Measurements from ENCODE around the gene APOO.
"Not testable (repeated sequence)": the region's sequence is repeated elsewhere in the genome, so short reads cannot be mapped to it uniquely, and the experiment has no call there.

APOO gene

GRCh38 chrX:23902419-23902818 is 5.3 kb downstream of the APOO start:
- DNase-seq (ENCODE audit: low read depth in 2 of 2) = no peak

GRCh38 chrX:23901805-23902204 is 5.9 kb downstream of the APOO start:
- peak in 1 of 2 donors; percentile 4 for DNase-seq (ENCODE audit: low read depth in 2 of 2)

GRCh38 chrX:23901060-23901459 is 6.7 kb downstream of the APOO start:
- no peak for DNase-seq (ENCODE audit: low read depth in 2 of 2)

DNA sequence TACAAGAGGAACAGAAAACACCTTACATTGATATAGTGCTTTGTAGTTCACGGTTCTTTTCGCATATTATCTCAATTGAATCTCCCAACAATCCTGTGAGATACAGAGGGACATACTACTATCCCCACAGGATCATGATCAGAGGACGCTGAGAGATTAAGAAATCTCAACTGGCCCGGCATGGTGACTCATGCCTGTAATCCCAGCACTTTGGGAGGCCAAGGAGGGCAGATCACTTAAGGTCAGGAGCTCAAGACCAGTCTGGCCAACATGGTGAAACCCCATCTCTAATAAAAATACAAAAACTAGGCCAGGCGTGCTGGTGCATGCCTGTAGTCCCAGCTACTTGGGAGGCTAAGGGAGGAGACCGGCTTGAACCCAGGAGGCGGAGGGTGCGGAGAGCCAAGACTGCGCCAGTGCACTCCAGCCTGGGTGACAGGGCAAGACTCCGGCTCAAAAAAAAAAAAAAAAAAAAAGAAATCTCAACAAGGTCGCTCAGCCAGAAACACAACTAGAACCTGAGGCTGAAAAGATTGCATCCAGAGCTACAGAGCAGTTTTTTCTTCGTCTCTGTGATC is 7.4 kb downstream of the APOO start:
- no peak for DNase-seq (ENCODE audit: low read depth in 2 of 2)

- no peak for DNase-seq (ENCODE audit: low read depth in 2 of 2)
Measured at GRCh38 chrX:23898412-23898959, 9.3 kb downstream of the APOO start.

- DNase-seq (ENCODE audit: low read depth in 2 of 2) = no peak
Measured at GRCh38 chrX:23896981-23897380, 10.8 kb downstream of the APOO start.

GRCh38 chrX:23896539-23896938 is 11.2 kb downstream of the APOO start:
- not testable (repeated sequence) for DNase-seq (ENCODE audit: low read depth in 2 of 2)

GRCh38 chrX:23894993-23895392 is 12.7 kb downstream of the APOO start:
- not testable (repeated sequence) for DNase-seq (ENCODE audit: low read depth in 2 of 2)

DNA sequence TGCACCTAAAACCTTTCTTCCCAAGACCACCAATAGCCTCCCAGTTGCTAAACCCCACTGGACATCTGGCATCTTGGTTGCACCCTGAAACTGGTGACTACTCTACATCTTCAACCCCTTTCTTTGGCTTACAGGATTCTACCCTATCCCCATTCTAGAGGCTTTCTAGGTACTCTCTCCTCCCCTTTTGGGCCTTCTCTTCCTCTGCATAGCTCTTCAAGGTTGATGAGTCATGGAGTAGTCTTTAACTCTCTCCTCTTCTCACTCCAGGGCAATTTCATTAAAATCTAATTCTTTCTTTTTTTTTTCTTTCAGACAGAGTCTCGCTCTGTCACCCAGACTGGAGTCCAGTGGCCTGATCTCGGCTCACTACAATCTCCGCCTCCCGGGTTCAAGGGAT is 16.8 kb downstream of the APOO start:
- DNase-seq (ENCODE audit: low read depth in 2 of 2) = no peak

- DNase-seq (ENCODE audit: low read depth in 2 of 2) = no peak
Measured at GRCh38 chrX:23888887-23889501, 18.7 kb downstream of the APOO start.

DNA sequence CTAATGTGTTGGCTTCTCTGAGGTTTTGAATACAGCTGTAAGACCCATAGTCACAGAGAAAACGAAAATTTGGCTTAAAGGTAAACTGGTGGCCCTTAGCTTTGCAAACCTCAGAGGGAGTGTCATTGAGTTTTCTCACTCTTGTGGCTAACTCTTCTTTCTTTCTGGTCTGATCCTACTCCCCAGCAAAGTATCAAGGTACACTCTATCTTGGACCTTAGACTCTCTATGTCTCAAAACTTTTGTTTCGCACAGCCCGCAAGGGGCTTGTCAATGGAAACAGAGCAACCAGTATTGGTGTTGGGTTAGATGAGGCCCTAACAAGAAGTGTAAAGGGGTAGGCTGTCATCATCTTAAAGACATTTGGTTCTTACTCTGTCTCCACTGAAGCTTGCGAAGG is 19.8 kb downstream of the APOO start:
- DNase-seq (ENCODE audit: low read depth in 2 of 2) = no peak

DNA sequence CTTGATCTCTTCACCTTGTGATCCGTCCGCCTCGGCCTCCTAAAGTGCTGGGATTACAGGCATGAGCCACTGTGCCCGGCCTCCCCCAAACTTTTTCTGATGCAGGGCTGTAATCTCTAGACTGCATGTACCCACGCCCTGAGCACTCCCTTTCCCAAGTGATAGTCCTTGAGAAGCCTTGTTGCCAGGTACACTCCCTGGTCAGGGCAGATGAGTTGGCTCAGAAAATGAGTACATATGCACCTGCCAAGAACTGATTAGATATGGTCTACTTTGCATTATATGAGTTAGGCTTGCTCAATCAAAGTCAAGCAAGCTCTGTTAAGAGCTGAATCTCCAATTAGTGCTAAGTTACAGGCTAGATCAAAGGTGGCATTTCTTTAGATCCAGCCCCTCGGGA is 20.3 kb downstream of the APOO start:
- no peak for DNase-seq (ENCODE audit: low read depth in 2 of 2)

- no peak for DNase-seq (ENCODE audit: low read depth in 2 of 2)
Measured at GRCh38 chrX:23885803-23886202, 21.9 kb downstream of the APOO start.

DNA sequence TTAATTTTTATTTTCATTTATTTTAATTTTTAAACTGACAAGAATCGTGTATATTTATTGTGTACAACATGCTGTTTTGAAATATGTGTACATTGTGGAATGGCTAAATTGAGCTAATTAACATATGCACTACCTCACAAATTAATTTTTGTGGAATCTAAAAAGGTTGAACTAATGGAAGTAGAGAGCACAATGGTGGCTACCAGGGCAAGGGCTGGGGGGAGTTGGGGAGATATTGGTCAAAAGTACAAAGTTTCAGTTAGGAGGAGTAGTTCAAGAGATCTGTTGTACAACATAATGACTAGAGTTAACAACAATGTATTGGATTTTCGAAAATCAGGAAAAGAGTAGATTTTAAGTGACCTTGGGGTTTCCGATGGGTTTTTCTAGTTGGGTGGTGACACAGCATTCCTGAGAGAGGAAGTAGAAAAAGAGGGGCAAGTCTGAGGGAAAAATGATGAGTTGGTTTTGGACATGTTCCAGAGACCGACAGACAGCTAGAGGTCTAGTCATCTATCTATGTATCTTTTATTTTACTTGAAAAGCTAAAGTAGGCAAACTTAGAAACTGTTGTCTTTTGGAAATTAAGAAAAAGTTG is 23.2 kb downstream of the APOO start:
- DNase-seq (ENCODE audit: low read depth in 2 of 2) = no peak

DNA sequence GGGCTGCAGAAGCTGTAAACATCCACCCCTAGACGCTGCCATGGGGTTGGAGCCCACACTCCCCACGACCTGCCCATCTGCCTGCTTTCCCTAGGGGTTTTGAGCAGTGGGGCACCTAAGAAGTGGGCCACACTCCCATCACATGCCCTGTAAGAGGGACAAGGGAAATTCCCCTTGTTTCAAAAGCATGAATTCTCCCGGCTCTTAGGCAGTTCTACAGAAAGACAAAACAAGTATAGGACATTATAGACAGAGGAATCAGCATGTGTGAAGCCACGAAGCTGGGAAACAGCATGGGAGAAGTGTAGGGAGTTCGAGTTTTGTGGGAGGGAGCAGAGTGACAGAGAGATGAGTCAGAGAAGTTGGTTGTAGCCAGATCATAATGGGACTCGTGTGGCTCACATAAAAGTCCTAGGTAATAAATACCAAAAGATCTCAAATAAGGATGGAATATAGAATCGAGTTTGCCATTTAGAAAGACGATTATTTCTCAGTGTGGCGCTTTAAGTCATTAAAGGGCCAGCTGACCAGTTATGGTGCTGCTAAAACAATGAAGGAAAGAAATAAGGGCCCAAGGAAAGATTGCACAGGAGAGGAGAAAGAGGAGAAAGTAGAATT is 23.9 kb downstream of the APOO start:
- DNase-seq (ENCODE audit: low read depth in 2 of 2) = no peak

DNA sequence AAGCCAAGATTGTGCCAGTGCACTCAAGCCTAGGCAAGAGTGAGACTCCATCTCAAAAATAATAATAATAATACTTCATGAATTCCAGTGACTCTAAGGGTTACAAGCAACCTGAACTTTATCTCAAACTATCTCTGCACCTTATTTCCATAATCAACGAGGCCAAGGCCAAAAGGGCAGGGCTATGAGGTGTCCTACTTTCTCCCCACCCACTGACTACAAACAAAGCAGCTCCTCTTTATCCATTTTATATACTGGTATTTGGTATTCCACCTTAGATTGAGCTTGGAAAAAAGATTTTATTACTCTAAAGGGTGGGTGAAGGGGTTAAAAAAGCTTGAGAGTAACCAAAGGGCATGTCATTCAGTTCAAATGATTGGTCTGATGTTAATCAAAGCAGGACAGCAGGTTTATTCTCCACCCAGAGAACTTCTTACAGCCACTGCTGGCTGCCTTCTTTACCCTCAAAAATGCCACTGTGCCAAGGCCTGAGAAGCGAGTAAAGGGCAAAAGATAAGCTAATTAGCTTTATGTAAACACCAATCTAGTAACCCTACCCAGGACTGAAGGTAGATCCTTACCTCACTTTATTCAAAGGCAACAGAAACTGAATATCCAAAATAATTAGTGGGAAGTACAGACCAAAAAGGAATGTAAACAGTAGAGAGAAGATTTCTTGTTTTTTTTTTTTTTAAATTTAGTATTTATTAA is 28.2 kb downstream of the APOO start:
- no peak for DNase-seq (ENCODE audit: low read depth in 2 of 2)

DNA sequence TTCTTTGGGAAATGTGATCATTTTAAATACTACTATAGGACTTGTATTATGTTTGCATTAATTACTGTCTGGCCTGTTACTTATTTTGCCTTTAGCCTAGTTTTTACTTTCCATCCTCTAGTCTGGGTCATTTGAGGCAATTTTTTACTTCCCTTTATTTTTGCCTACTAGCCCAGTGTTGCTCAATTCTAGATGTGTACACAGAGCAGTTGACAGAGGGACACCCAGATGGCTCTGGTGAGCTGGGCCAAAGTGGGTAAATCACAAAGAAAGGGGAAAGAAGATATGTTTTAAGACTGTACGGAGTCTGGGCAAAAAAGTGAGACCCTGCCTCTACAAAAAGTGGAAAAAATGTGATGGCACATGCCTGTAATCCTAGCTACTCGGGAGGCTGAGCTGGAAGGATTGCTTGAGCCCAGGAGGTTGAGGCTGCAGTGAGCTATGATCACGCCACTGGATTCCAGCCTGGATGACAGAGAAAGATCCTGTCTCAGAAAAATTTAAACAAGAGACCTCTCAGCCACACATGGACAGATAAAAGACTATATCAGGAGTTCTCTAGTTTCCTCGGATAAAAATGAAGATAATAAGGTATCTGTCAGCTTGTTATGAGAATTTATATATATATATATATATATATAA is 35.7 kb downstream of the APOO start:
- no peak for DNase-seq (ENCODE audit: low read depth in 2 of 2)

DNA sequence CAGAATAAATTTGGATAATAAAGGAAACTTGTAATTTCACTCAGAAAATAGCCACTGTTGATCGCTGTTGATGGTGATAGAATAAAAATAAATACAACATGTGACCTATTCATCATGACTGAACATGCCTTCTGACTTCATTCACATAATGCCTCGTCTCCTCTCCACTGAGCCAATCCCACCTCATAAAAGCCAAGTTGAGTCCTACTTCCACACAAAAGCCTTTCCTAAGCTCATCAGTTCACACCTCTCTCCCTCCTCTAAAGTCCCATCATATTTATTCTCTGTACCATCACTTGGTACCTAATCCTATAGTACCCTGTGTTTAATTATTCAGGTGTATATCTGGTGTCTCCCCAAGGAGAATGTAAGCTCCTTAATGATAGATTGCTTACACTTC is 37.7 kb downstream of the APOO start:
- DNase-seq (ENCODE audit: low read depth in 2 of 2) = no peak

GRCh38 chrX:23864742-23865326 is 42.9 kb downstream of the APOO start:
- no peak for DNase-seq (ENCODE audit: low read depth in 2 of 2)

DNA sequence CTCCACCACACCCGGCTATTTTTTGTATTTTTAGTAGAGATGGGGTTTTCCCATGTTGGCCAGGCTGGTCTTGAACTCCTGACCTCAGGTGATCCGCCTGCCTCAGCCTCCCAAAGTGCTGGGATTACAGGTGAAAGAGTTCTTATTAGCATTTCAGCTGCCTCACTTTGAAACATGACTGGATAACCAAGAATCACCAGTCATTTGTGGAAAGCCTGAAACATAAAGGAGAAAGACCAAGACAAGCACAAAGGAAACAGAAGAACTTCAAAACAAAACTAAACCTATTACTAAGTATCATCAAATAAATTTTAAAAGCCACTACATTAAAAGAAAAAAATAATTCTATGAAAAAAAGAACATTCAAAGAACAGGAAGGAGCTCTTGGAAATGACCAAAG is 45.8 kb downstream of the APOO start:
- not testable (repeated sequence) for DNase-seq (ENCODE audit: low read depth in 2 of 2)

GRCh38 chrX:23861215-23861896 is 46.4 kb downstream of the APOO start:
- no peak for DNase-seq (ENCODE audit: low read depth in 2 of 2)
